ENCODE measurements around the gene YDJC. TPM values are rescaled to one million over a fixed set of nuclear protein-coding genes. Genes with fewer than 3 reads are reported as not detected.

YDJC gene
- total RNA-seq, 1 donor: 19.0 TPM

DNA sequence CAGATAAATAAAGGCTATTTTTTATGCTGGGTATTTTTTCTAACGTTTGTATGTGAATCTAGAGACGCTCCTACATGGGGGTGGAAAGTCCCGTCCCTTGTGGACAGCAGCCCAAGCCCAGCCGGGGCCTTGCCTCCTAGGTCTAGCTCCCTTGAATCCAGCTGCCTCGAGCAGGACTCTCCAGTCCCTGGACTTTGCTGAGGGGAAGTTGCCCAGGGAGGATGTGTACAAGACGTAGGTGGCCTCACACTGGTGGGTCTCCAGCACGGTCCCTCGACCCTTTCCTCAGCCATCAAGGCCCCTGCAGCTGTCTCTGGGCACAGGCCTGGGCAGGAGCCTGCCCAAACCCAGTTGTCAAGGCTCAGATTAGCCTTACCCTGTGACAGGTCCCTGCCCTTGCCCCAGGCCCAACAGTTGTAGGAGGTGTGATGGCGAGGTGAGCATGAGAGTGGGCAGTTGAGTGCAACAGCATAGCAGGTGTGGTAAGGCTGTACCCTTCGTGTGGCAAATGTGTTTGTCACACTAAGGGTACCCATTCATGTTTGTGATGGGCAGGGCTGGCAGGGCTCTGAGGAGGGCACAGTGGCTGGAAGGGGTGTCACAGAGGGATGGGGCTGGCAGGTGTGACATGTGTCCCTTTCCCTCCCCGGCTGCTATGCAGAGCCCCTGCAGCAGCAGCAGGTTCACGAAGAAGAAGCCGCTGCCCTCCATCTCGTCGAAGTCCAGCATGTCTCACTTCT lies 6.1 kb upstream of the YDJC start:
- TF ChIP-seq, protein P1, sequence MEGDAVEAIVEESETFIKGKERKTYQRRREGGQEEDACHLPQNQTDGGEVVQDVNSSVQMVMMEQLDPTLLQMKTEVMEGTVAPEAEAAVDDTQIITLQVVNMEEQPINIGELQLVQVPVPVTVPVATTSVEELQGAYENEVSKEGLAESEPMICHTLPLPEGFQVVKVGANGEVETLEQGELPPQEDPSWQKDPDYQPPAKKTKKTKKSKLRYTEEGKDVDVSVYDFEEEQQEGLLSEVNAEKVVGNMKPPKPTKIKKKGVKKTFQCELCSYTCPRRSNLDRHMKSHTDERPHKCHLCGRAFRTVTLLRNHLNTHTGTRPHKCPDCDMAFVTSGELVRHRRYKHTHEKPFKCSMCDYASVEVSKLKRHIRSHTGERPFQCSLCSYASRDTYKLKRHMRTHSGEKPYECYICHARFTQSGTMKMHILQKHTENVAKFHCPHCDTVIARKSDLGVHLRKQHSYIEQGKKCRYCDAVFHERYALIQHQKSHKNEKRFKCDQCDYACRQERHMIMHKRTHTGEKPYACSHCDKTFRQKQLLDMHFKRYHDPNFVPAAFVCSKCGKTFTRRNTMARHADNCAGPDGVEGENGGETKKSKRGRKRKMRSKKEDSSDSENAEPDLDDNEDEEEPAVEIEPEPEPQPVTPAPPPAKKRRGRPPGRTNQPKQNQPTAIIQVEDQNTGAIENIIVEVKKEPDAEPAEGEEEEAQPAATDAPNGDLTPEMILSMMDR (IDR thresholded peaks at IDR 0.05; ENCODE audit: insufficient read depth, low read depth, low read length): no peak
- DNase-seq (ENCODE audit: low read depth): no peak
- H3K4me3 ChIP-seq (ENCODE audit: low read depth, low read length): no peak overlapping the region

GRCh38 chr22:21634844-21635243 lies 5.0 kb upstream of the YDJC start:
- TF ChIP-seq, protein P1 (IDR thresholded peaks at IDR 0.05; ENCODE audit: insufficient read depth, low read depth, low read length): no peak
- no peak for DNase-seq (ENCODE audit: low read depth)
- no peak overlapping the region for H3K4me3 ChIP-seq (ENCODE audit: low read depth, low read length)

DNA sequence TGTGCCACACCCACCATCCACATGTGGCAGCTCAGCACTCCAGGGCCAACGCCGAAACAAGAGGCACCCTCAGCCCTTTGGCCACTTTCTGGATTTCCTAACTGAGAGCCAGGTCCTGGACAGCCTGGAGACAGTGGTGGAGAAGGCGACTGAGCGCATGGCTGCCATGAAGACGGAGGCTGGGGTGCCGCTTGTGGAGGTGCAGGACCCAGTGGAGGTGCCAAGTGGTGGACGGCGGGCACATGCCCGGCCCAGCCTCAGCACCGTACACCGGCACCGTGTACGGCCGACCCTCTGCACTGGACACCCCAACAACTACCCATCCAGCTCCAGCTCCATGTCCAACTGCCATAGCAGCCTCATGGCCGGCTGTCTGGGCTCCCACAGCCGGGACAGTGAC lies 4.3 kb upstream of the YDJC start:
- H3K4me3 ChIP-seq (ENCODE audit: low read depth, low read length): no peak overlapping the region
- DNase-seq (ENCODE audit: low read depth): no peak
- TF ChIP-seq, protein P1 (IDR thresholded peaks at IDR 0.05; ENCODE audit: insufficient read depth, low read depth, low read length): no peak

GRCh38 chr22:21633481-21633880 lies 3.7 kb upstream of the YDJC start:
- TF ChIP-seq, protein P1 (IDR thresholded peaks at IDR 0.05; ENCODE audit: insufficient read depth, low read depth, low read length): no peak
- no peak for DNase-seq (ENCODE audit: low read depth)

DNA sequence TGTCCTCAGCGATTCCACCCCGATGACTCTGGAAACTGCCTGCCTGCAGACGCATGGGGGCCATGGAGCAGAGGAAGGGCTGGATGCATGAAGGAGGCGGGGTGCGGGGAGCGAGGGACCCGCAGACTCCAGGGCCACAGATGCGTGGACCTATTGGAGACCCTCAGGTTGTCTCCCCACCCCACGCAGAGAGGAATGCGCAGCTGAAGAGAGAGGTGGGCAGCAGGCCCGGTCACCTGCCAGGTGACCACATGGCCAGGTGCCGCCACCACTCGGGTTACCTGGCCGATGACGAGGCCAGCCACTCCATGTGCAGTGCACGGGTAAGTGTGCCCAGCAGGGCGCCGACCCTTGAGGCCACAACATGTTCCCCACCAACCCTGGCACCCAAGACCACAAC lies 3.1 kb upstream of the YDJC start:
- no peak for DNase-seq (ENCODE audit: low read depth)
- TF ChIP-seq, protein P1 (IDR thresholded peaks at IDR 0.05; ENCODE audit: insufficient read depth, low read depth, low read length): no peak
- no peak overlapping the region for H3K4me3 ChIP-seq (ENCODE audit: low read depth, low read length)

More at GRCh38 chr22:21633481-21633880, 3.7 kb upstream of the YDJC start:
- no peak overlapping the region for H3K4me3 ChIP-seq (ENCODE audit: low read depth, low read length)

- no peak within 1 kb of the TSS for H3K4me3 ChIP-seq (ENCODE audit: low read depth, low read length)
- TF ChIP-seq, protein P1 (IDR thresholded peaks at IDR 0.05; ENCODE audit: insufficient read depth, low read depth, low read length): no peak
- DNase-seq (ENCODE audit: low read depth): no peak
These were observed 2.5 kb upstream of the YDJC start, which contains the start of gene CCDC116 for GRCh38 chr22:21632237-21632895. CCDC116 (plus strand) TSS chr22:21632760; CDS start chr22:21633182, 422 bp downstream.
